ENCODE measurements around the gene CALHM5.

GRCh38 chr6:116513224-116513875, 1.9 kb downstream of the CALHM5 start:
- TF ChIP-seq RFX5 (IDR thresholded peaks at IDR 0.05; ENCODE audit: low read depth, low read length) (no peak), HDGF (IDR thresholded peaks at IDR 0.05) (no peak), JUNB (IDR thresholded peaks at IDR 0.05) (no peak), POLR2A (IDR thresholded peaks at IDR 0.05; ENCODE audit: low read depth, low read length) (no peak), FOXK2 (IDR thresholded peaks at IDR 0.05) (no peak), MAX (IDR thresholded peaks at IDR 0.05; ENCODE audit: low read depth, low read length) (no peak), TCF12 (IDR thresholded peaks at IDR 0.05; ENCODE audit: low read depth, low read length) (no peak), POLR2AphosphoS5 (IDR thresholded peaks at IDR 0.05; ENCODE audit: low read length) (no peak), CHD2 (IDR thresholded peaks at IDR 0.05; ENCODE audit: borderline replicate concordance, low read depth, low read length) (no peak), GABPA (IDR thresholded peaks at IDR 0.05; ENCODE audit: low read depth) (no peak), NFYA (IDR thresholded peaks at IDR 0.05; ENCODE audit: borderline replicate concordance, low read depth, low read length) (no peak)
- TF ChIP-seq, protein P1, sequence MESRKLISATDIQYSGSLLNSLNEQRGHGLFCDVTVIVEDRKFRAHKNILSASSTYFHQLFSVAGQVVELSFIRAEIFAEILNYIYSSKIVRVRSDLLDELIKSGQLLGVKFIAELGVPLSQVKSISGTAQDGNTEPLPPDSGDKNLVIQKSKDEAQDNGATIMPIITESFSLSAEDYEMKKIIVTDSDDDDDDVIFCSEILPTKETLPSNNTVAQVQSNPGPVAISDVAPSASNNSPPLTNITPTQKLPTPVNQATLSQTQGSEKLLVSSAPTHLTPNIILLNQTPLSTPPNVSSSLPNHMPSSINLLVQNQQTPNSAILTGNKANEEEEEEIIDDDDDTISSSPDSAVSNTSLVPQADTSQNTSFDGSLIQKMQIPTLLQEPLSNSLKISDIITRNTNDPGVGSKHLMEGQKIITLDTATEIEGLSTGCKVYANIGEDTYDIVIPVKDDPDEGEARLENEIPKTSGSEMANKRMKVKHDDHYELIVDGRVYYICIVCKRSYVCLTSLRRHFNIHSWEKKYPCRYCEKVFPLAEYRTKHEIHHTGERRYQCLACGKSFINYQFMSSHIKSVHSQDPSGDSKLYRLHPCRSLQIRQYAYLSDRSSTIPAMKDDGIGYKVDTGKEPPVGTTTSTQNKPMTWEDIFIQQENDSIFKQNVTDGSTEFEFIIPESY (IDR thresholded peaks at IDR 0.05), result no peak
- TF ChIP-seq, protein P2, sequence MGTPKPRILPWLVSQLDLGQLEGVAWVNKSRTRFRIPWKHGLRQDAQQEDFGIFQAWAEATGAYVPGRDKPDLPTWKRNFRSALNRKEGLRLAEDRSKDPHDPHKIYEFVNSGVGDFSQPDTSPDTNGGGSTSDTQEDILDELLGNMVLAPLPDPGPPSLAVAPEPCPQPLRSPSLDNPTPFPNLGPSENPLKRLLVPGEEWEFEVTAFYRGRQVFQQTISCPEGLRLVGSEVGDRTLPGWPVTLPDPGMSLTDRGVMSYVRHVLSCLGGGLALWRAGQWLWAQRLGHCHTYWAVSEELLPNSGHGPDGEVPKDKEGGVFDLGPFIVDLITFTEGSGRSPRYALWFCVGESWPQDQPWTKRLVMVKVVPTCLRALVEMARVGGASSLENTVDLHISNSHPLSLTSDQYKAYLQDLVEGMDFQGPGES (IDR thresholded peaks at IDR 0.05), result no peak
